GDM1 (cell line): ENCODE data around the gene PTDSS2.

Source experiments
- DNase-seq: peaks from one replicate; lab custom pipeline; 2025; lab: John Stamatoyannopoulos, UW

The PTDSS2 gene

GRCh38 chr11:490930-491260 is 40.8 kb downstream of the PTDSS2 start:
- no peak for DNase-seq

- no peak for DNase-seq
Measured at GRCh38 chr11:491358-491757, 41.3 kb downstream of the PTDSS2 start.

GRCh38 chr11:492427-493226 is 42.5 kb downstream of the PTDSS2 start:
- no peak for DNase-seq

- DNase-seq, result no peak
Measured at GRCh38 chr11:494761-495536, 44.9 kb downstream of the PTDSS2 start.

- no peak for DNase-seq
Measured at GRCh38 chr11:495537-495931, 45.5 kb downstream of the PTDSS2 start.

- no peak for DNase-seq
Measured at GRCh38 chr11:496834-497564, 46.9 kb downstream of the PTDSS2 start.

GRCh38 chr11:497565-498296 is 47.7 kb downstream of the PTDSS2 start:
- no peak for DNase-seq

- no peak for DNase-seq
Measured at GRCh38 chr11:498297-499181, 48.5 kb downstream of the PTDSS2 start.

GRCh38 chr11:499201-500076 is 49.4 kb downstream of the PTDSS2 start:
- DNase-seq, result no peak

GRCh38 chr11:501001-501682 is 51.1 kb downstream of the PTDSS2 start:
- DNase-seq, result no peak

GRCh38 chr11:501683-502287 is 51.7 kb downstream of the PTDSS2 start:
- no peak for DNase-seq

GRCh38 chr11:502288-503178 is 52.5 kb downstream of the PTDSS2 start:
- DNase-seq, result no peak

GRCh38 chr11:503179-503981 is 53.3 kb downstream of the PTDSS2 start:
- no peak for DNase-seq

- DNase-seq, result no peak
Measured at GRCh38 chr11:504053-504993, 54.2 kb downstream of the PTDSS2 start.

- no peak for DNase-seq
Measured at GRCh38 chr11:504994-505344, 54.9 kb downstream of the PTDSS2 start.
